ENCODE data around the gene MPP2.
A peak's percentile ranks its signal among the peaks of the same experiment; 100 is the strongest.

MPP2 gene

DNA sequence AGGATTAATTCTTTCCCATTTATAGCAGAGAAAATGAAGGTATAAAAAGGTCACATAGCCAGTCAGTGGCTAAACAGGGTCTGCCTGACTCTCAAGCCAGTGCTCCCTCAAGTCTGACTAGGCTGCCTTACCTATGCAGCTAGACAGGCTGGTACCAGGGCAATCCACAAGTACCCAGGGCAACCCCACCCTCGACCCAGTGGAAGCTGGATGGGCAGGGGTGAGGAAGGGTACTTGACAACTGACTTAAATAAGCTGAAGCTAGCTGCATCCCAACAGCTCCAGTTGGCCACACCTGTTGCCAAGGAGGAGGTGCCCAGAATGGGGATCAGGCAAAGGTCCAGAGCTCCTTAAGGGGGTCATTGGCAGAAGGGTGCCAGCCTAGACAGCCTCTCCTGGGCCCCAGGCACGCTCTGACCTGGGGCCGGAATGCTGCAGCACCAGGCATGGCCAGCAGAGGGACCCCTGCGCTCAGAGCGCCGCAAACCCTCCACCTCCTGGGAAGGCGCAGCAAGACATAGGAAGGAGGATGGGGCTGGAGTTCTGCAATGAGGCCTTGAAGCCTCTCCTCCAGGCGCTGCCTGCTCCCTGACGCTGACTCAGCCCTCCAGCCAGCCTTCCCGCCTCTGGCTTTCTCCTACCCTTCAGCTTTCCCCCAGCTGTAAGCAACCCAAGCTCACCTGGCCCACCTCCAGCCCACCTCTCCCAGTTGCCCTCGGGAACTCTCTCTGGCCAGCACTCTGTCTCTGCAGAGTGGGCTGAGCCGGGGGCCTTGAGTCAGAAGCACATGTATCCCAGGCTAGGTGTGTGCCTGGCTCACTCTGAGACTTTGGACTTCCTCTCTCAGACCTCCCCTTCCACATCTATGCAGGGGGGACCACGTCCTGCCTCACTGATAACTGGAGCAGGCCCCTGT is 28.8 kb downstream of the MPP2 start:
- no peak overlapping the region for H3K27ac ChIP-seq
- TF ChIP-seq, protein P1, sequence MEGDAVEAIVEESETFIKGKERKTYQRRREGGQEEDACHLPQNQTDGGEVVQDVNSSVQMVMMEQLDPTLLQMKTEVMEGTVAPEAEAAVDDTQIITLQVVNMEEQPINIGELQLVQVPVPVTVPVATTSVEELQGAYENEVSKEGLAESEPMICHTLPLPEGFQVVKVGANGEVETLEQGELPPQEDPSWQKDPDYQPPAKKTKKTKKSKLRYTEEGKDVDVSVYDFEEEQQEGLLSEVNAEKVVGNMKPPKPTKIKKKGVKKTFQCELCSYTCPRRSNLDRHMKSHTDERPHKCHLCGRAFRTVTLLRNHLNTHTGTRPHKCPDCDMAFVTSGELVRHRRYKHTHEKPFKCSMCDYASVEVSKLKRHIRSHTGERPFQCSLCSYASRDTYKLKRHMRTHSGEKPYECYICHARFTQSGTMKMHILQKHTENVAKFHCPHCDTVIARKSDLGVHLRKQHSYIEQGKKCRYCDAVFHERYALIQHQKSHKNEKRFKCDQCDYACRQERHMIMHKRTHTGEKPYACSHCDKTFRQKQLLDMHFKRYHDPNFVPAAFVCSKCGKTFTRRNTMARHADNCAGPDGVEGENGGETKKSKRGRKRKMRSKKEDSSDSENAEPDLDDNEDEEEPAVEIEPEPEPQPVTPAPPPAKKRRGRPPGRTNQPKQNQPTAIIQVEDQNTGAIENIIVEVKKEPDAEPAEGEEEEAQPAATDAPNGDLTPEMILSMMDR (IDR thresholded peaks at IDR 0.05; ENCODE audit: low read depth, low read length) = peak; percentile 100
- H3K9me3 ChIP-seq (ENCODE audit: severe bottlenecking) = no peaks in the 10 kb centered on the region
- H3K4me3 ChIP-seq (ENCODE audit: low read depth, low read length) = no peak overlapping the region
- DNase-seq = peak; percentile 86
- H3K36me3 ChIP-seq = no peaks in the 10 kb centered on the region; the same call in 1 of the 2 replicates
- no peaks in the 10 kb centered on the region for H3K27me3 ChIP-seq (ENCODE audit: insufficient read depth, low read depth, severe bottlenecking)

DNA sequence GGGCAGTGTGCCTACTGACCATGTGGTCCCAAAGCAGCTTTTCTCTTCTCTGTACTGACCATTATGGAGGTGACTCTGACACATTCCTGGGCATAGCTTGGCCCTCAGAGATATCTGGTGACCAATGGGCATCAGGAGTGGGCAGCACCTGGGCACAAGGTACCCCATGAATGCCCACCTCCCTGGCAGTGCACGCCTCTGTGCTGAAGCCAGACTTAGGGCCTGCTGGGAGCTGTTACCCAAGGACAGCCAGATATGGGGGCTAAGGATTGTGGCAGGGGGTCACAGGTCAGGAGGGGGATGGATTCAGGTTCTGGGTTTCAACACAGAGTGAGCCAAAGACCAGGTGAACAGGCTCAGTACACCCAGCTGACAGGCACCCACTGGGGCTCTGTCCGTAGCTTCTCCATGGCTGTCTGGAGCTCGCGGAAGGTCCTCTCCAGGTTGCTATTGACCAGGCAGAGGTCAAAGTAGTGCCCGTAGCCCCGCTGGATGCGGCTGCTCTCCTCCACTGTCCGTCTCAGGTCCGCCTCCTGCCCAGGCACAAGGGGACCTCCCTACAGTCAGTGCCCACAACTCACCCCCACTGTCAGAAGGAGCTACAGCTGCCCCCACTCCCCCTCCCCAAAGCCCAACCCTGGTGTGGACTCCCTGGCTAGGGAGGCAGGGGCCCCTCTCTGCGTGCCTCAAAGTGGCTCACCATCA is 29.7 kb downstream of the MPP2 start:
- no peak for DNase-seq
- Histone ChIP-seq H3K4me3 (ENCODE audit: low read depth, low read length) (no peak overlapping the region), H3K36me3 (no peaks in the 10 kb centered on the region; the same call in 1 of the 2 replicates), H3K27me3 (ENCODE audit: insufficient read depth, low read depth, severe bottlenecking) (no peaks in the 10 kb centered on the region), H3K27ac (no peak overlapping the region), H3K9me3 (ENCODE audit: severe bottlenecking) (no peaks in the 10 kb centered on the region)
- TF ChIP-seq, protein P1 (IDR thresholded peaks at IDR 0.05; ENCODE audit: low read depth, low read length) = no peak

DNA sequence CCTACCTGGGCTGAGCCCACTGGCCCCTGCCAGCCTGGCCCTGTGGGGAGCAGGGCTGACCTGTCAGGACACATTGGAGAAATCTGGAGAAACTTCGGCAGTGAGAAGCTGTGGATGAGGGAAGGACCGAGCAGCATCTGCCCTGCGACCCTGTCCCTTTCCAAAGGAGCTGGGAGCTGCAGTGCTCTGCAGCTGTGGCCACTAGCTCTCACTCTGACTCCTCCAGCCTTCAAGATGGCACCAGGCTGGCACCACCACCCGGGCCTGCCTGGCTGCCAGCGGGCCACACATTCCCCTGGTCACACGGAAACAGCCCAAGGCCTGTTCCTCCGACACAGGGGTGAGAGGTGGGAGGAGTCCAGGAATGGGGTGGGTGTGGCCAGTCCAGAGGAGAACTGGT is 30.3 kb downstream of the MPP2 start:
- Histone ChIP-seq H3K9me3 (ENCODE audit: severe bottlenecking) (no peaks in the 10 kb centered on the region), H3K4me3 (ENCODE audit: low read depth, low read length) (no peak overlapping the region), H3K36me3 (no peaks in the 10 kb centered on the region; the same call in 1 of the 2 replicates), H3K27ac (no peak overlapping the region), H3K27me3 (ENCODE audit: insufficient read depth, low read depth, severe bottlenecking) (no peaks in the 10 kb centered on the region)
- DNase-seq = no peak
- TF ChIP-seq, protein P1 (IDR thresholded peaks at IDR 0.05; ENCODE audit: low read depth, low read length) = no peak

DNA sequence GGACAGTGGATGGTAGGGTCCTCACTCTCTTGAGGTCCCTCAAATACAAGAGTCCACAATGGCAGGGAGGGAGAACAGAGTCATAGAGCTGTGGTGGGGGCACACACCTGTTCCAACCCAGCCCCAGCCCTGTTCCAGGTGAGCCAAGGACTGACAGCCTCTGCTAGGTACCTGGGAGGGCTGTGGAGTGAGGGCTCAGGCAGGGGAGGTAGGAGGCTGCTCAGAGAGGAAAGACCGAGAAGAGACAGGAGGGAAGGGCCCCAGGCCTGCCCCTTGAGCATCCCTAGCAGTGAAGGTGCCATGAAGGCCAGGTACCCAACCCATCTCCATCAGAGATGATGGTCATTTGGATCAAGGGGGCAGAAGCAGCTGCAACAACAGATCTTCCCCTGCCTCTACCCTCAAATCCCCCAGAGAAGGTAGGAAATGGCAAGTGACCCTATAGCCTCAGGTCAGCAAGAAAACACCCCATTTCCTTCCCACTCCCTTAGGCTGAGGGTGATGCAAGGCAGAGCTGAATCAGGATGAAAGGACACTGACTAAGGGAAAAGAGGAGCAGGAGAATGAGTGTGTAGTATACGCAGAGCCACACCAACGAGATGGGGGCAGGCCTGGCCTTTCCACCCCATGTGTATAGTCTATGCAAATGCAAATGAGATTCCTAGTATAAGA is 31.7 kb downstream of the MPP2 start:
- Histone ChIP-seq H3K4me3 (ENCODE audit: low read depth, low read length) (no peak overlapping the region), H3K27ac (no peak overlapping the region), H3K27me3 (ENCODE audit: insufficient read depth, low read depth, severe bottlenecking) (no peaks in the 10 kb centered on the region), H3K9me3 (ENCODE audit: severe bottlenecking) (no peaks in the 10 kb centered on the region), H3K36me3 (no peaks in the 10 kb centered on the region; the same call in 1 of the 2 replicates)
- no peak for DNase-seq
- TF ChIP-seq, protein P1 (IDR thresholded peaks at IDR 0.05; ENCODE audit: low read depth, low read length) = no peak

DNA sequence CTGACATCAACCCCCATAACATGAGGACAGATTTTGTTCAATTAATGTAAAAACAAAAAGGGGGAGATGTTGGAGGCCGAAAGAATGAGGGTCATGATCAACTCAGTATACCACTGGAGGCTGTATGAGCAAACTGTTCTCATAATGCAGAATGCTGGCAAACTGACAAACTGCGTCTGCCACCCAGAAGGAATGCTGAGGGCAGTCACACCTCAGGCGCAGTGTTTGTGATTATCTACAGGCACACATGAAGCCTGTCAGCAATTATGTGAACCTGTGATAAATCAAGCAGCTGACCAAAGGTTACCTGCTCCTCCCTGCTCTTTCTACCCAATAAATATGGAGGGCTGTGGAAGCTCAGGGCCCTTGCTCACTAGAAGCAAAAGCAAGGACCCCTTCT is 33.0 kb downstream of the MPP2 start:
- DNase-seq = no peak
- Histone ChIP-seq H3K9me3 (ENCODE audit: severe bottlenecking) (no peaks in the 10 kb centered on the region), H3K27ac (no peak overlapping the region), H3K27me3 (ENCODE audit: insufficient read depth, low read depth, severe bottlenecking) (no peaks in the 10 kb centered on the region), H3K4me3 (ENCODE audit: low read depth, low read length) (no peak overlapping the region), H3K36me3 (no peaks in the 10 kb centered on the region; the same call in 1 of the 2 replicates)
- TF ChIP-seq, protein P1 (IDR thresholded peaks at IDR 0.05; ENCODE audit: low read depth, low read length) = no peak

Data from WERI-Rb-1 (cell line).